ENCODE results near the gene POU2F3.

DNA sequence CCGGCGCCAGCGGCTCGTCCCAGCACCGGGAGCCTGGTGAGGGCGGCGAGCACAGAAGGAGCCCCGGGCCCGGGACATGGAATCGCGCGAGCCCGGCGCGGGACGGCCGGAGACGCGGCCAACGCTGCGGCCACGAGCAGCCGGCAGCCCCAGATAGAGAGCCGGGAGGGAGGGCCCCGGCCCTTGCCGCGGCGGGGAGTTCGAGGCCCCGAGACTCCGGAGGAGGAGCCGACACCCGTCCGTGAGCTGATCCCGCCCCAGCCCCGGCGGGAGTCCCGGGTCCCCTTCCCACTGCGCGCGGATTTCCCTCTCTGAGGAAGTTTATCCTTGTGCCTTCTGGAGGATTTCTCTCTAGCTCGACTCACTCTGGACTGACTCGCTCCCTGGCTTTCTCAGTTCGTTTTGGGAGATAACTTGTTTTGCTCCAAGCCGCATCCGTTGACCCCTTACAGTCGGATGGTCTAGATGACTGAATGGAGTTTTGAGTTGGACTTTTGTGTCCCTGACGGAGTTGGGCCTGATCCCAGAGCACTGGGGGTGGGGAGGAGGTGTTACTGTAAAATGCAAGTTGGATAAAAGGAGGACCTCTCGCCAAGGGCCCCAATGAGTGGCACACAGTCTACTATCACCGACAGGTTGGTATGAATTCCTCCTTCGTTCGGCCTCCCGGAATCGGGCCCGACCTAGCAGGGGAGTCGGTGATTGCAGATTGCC lies 96.9 kb downstream of the POU2F3 start:
- TF ChIP-seq EZH2 (IDR thresholded peaks at IDR 0.05; ENCODE audit: low read length, missing control alignments) = no peak
- TF ChIP-seq, protein P1, sequence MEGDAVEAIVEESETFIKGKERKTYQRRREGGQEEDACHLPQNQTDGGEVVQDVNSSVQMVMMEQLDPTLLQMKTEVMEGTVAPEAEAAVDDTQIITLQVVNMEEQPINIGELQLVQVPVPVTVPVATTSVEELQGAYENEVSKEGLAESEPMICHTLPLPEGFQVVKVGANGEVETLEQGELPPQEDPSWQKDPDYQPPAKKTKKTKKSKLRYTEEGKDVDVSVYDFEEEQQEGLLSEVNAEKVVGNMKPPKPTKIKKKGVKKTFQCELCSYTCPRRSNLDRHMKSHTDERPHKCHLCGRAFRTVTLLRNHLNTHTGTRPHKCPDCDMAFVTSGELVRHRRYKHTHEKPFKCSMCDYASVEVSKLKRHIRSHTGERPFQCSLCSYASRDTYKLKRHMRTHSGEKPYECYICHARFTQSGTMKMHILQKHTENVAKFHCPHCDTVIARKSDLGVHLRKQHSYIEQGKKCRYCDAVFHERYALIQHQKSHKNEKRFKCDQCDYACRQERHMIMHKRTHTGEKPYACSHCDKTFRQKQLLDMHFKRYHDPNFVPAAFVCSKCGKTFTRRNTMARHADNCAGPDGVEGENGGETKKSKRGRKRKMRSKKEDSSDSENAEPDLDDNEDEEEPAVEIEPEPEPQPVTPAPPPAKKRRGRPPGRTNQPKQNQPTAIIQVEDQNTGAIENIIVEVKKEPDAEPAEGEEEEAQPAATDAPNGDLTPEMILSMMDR (conservative IDR thresholded peaks at IDR 0.05 in 1 of 2, IDR thresholded peaks at IDR 0.05 in 1 of 2; ENCODE audit: low read depth in 1 of 2, low read length in 2 of 2) = no peak
